Naive thymus-derived CD4-positive, alpha-beta T cell (primary cell): Measurements from ENCODE around the gene SLC29A2. TPM values are rescaled to one million over a fixed set of nuclear protein-coding genes. Genes with fewer than 3 reads are reported as not detected.
A peak's percentile ranks its signal among the peaks of the same experiment; 100 is the strongest.

Experiments
- ATAC-seq: fragments of 150-1000 bp; cut with Tn5 transposase; 2 replicates; pipeline ENCODE4 v1.10.0; 2021; ENCODE audit warnings: mild to moderate bottlenecking, moderate library complexity
- CTCF ChIA-PET: fragments of 350-600 bp; sonication (Branson Sonifier 250); formaldehyde crosslinking; loops from one replicate; lab custom pipeline; 2021; ENCODE audit warnings: antibody characterized with exemption; lab: Charles Lee
- POLR2A ChIA-PET: fragments of 350-600 bp; sonication (Branson Sonifier 250); formaldehyde crosslinking; loops from one replicate; lab custom pipeline; 2021; ENCODE audit warnings: antibody characterized with exemption, inconsistent platforms; lab: Charles Lee
- DNase-seq, 9 donors: peaks; one replicate each; pipeline versions ENCODE4 v3.0.0 to v3.0.0-alpha.2; 2020 to 2022; ENCODE audit warnings: mixed read lengths in 1 of 9
- H3K27ac ChIP-seq: one replicate; pipeline ENCODE4 v1.7.0; 2013; ENCODE audit warnings: mild to moderate bottlenecking, low read depth, low read length, moderate library complexity
- H3K27me3 ChIP-seq, 2 donors: one replicate each; pipeline ENCODE4 v1.7.0; 2013; ENCODE audit warnings: low read length in 2 of 2, mild to moderate bottlenecking in 2 of 2, moderate library complexity in 2 of 2; ENCODE audit not compliant: control insufficient read depth in 2 of 2, insufficient read depth in 2 of 2
- H3K36me3 ChIP-seq, 3 experiments: 1 replicate in 2 of 3; 2 replicates in 1 of 3; pipeline ENCODE4 v1.7.0; 2013; ENCODE audit warnings: low read length in 3 of 3, mild to moderate bottlenecking in 3 of 3, moderate library complexity in 1 of 3; ENCODE audit not compliant: insufficient read depth in 3 of 3, control insufficient read depth in 2 of 3
- H3K4me1 ChIP-seq, 2 donors: one replicate each; pipeline ENCODE4 v1.7.0; 2013; ENCODE audit warnings: low read length in 2 of 2, mild to moderate bottlenecking in 2 of 2, moderate library complexity in 1 of 2; ENCODE audit not compliant: control insufficient read depth in 2 of 2, insufficient read depth in 2 of 2
- H3K4me3 ChIP-seq: 2 replicates; pipeline ENCODE4 v1.7.0; 2013; ENCODE audit warnings: mild to moderate bottlenecking, low read length
- H3K9me3 ChIP-seq, 3 experiments: 1 replicate in 2 of 3; 2 replicates in 1 of 3; pipeline ENCODE4 v1.7.0; 2013; ENCODE audit warnings: low read length in 3 of 3; ENCODE audit not compliant: control insufficient read depth in 2 of 3
- H3K27ac Mint-ChIP-seq, 9 donors: one replicate each; pipeline ENCODE4 v1.8.0; 2020 to 2022; ENCODE audit warnings: mixed read lengths in 9 of 9, mild to moderate bottlenecking in 8 of 9, moderate library complexity in 5 of 9, inconsistent platforms in 2 of 9
- H3K27me3 Mint-ChIP-seq, 5 donors: one replicate each; pipeline ENCODE4 v1.8.0; 2021 to 2022; ENCODE audit warnings: mixed read lengths in 5 of 5, mild to moderate bottlenecking in 1 of 5
- H3K36me3 Mint-ChIP-seq, 5 donors: one replicate each; pipeline ENCODE4 v1.8.0; 2020 to 2022; ENCODE audit warnings: mixed read lengths in 5 of 5, mild to moderate bottlenecking in 3 of 5, inconsistent platforms in 1 of 5
- H3K4me1 Mint-ChIP-seq, 7 donors: one replicate each; pipeline ENCODE4 v1.8.0; 2020 to 2022; ENCODE audit warnings: mixed read lengths in 7 of 7, mild to moderate bottlenecking in 3 of 7, inconsistent platforms in 1 of 7
- H3K4me3 Mint-ChIP-seq, 10 donors: one replicate each; pipeline ENCODE4 v1.8.0; 2020 to 2022; ENCODE audit warnings: mild to moderate bottlenecking in 10 of 10, mixed read lengths in 10 of 10, moderate library complexity in 6 of 10, inconsistent platforms in 2 of 10
- H3K9me3 Mint-ChIP-seq, 11 donors: one replicate each; pipeline ENCODE4 v1.8.0; 2020 to 2022; ENCODE audit warnings: mixed read lengths in 11 of 11, mild to moderate bottlenecking in 4 of 11, inconsistent platforms in 1 of 11, moderate library complexity in 1 of 11
- intact Hi-C, 2 donors: fragments of 100-400 bp; cut with micrococcal nuclease; formaldehyde crosslinking; loops; one replicate each; pipeline ENCODE4 v1.15.1; 2023
- polyA plus RNA-seq, 2 donors: library from polyadenylated mRNA; unstranded; fragments of 300-500 nt; fragmentation: Illumina TruSeq; gene quantifications; one replicate each; pipeline ENCODE4 v1.2.3, GENCODE V29; 2021
- total RNA-seq, 6 experiments: library from RNA in 5 of 6; stranded (reverse) in 5 of 6; gene quantifications; 1 replicate in 5 of 6; 2 replicates in 1 of 6; pipeline ENCODE4 v1.2.3 and lab custom pipeline; 2021 to 2026

The SLC29A2 gene
- total and polyA plus RNA-seq, 7 experiments from 2014 or later: 2.7 to 18.9 (median 7.0) TPM

- DNase-seq (peak in 7 of 9 donors; percentile 44 to 60 (median 58)), ATAC-seq (no peak)
- Mint-ChIP-seq H3K27me3 (no peaks in the 10 kb centered on the region), H3K9me3 (peaks cover 0 to 5% (median 0%) of the 10 kb centered on the region in 11 donors), H3K36me3 (no peaks in the 10 kb centered on the region), H3K4me1 (peaks cover 30 to 69% (median 56%) of the 10 kb centered on the region in 7 donors), H3K27ac (peak overlapping the region; percentile 75 to 94 (median 91)), H3K4me3 (peak overlapping the region; percentile 25 to 70 (median 68))
- CTCF ChIA-PET: interaction anchor here (1.3 to 1.6 kb wide), 3 partner anchors 9 to 62 kb away, joined by 8 to 31 read pairs (median 14); partner anchors contain the start of gene CD248
- Histone ChIP-seq H3K4me1 (peaks cover 26 to 45% of the 10 kb centered on the region in 2 donors), H3K36me3 (no peaks in the 10 kb centered on the region), H3K4me3 (peak overlapping the region; percentile 30), H3K9me3 (no peaks in the 10 kb centered on the region), H3K27ac (peak overlapping the region; percentile 82), H3K27me3 (no peaks in the 10 kb centered on the region)
- POLR2A ChIA-PET: interaction anchor here (0.6 to 4.0 kb wide), 8 partner anchors 9 to 38 kb away, joined by 3 to 89 read pairs (median 4); partner anchors contain the start of genes BRMS1, CD248, RIN1 and YIF1A
- intact Hi-C loops: loop anchor here (5.0 kb wide), 2 partner anchors 46 to 61 kb away; partner anchors contain the start of gene SLC29A2 (in 1 of the 2)
Measured at GRCh38 chr11:66326261-66327111, 45.1 kb downstream of the SLC29A2 start.

DNA sequence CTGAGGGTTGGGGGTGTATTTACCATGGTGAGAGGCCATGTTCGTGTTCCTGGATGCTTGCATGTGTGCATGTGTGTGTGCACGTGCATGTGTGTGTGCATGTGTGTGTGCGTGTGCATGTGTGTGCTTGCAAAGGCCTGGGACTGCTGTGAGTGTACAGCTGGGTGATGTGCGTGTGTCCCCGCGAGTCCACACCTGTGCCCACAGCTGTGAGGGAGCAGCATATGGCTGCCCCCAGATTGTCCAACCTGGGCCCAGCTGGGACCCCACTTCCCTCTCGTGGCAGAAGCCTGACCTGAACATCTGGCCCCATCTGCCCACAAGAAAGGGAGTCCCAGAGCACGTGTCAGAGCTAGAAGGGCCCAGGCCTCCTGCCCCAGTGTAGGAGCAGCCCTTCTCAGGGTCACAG lies 46.3 kb downstream of the SLC29A2 start:
- H3K36me3 Mint-ChIP-seq: peaks cover 0 to under 1% (median 0%) of the 10 kb centered on the region in 5 donors
- CTCF ChIA-PET: interaction anchor here (0.8 to 2.1 kb wide), 2 partner anchors 14 to 19 kb away, joined by 4 to 16 read pairs; partner anchors contain the start of gene BRMS1
- H3K27me3 Mint-ChIP-seq: no peaks in the 10 kb centered on the region
- peaks cover 26 to 47% of the 10 kb centered on the region in 2 donors for H3K4me1 ChIP-seq
- peaks cover 32 to 72% (median 57%) of the 10 kb centered on the region in 7 donors for H3K4me1 Mint-ChIP-seq
- intact Hi-C loops: loop anchor here (5.0 kb wide), 2 partner anchors 47 to 62 kb away; partner anchors contain the start of gene SLC29A2 (in 1 of the 2)
- H3K36me3 ChIP-seq: no peaks in the 10 kb centered on the region
- peak overlapping the region; percentile 37 to 93 (median 91) for H3K27ac Mint-ChIP-seq
- no peaks in the 10 kb centered on the region for H3K27me3 ChIP-seq
- H3K9me3 ChIP-seq: no peaks in the 10 kb centered on the region
- DNase-seq (no peak), ATAC-seq (no peak)
- peak overlapping the region in 5 of 10 donors; percentile 51 to 70 (median 69) for H3K4me3 Mint-ChIP-seq
- H3K9me3 Mint-ChIP-seq: peaks cover 0 to 6% (median 0%) of the 10 kb centered on the region in 11 donors
- H3K4me3 ChIP-seq: no peak overlapping the region
- H3K27ac ChIP-seq: peak overlapping the region; percentile 74
- POLR2A ChIA-PET: interaction anchor here (4.0 kb wide), 1 partner anchor 13 kb away, joined by 89 read pairs; no protein-coding TSS in a partner anchor

GRCh38 chr11:66324664-66325063 lies 46.9 kb downstream of the SLC29A2 start:
- Mint-ChIP-seq H3K4me3 (peak overlapping the region in 1 of 10 donors; percentile 28), H3K27me3 (no peaks in the 10 kb centered on the region), H3K36me3 (peaks cover 0 to 5% (median 0%) of the 10 kb centered on the region in 5 donors), H3K9me3 (peaks cover 0 to 7% (median 0%) of the 10 kb centered on the region in 11 donors), H3K4me1 (peaks cover 33 to 78% (median 63%) of the 10 kb centered on the region in 7 donors), H3K27ac (peak overlapping the region in 8 of 9 donors; percentile 9 to 73 (median 48))
- ChIA-PET CTCF (interaction anchor here (2.1 kb wide), 1 partner anchor 13 kb away, joined by 16 read pairs; no protein-coding TSS in a partner anchor), POLR2A (interaction anchor here (0.7 to 4.0 kb wide), 2 partner anchors 12 to 21 kb away, joined by 3 to 89 read pairs; no protein-coding TSS in a partner anchor)
- no peak for DNase-seq
- no peak for ATAC-seq
- Histone ChIP-seq H3K9me3 (no peaks in the 10 kb centered on the region), H3K4me3 (no peak overlapping the region), H3K4me1 (peaks cover 26 to 47% of the 10 kb centered on the region in 2 donors), H3K27me3 (no peaks in the 10 kb centered on the region), H3K27ac (no peak overlapping the region), H3K36me3 (no peaks in the 10 kb centered on the region)
- intact Hi-C loops: loop anchor here (5.0 kb wide), 2 partner anchors 48 to 63 kb away; partner anchors contain the start of gene SLC29A2 (in 1 of the 2)

DNA sequence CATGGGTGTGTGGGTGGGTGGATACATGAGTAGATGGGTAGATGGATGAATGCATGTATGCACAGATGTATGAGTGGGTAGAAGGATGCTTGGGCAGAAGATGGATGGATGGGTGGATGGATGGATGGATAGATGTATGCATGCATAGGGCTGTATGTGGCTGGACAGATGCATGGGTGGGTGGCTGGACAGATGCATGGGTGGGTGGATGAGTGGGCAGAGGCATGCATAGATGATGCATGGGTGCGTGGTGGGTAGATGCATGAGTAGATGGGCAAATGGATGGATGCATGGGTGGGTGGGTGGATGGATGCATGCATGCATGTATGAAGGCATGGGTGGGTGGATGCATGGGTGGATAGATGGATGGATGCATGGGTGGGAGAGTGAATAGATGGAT lies 47.9 kb downstream of the SLC29A2 start:
- H3K4me1 ChIP-seq: peaks cover 26 to 53% of the 10 kb centered on the region in 2 donors

DNA sequence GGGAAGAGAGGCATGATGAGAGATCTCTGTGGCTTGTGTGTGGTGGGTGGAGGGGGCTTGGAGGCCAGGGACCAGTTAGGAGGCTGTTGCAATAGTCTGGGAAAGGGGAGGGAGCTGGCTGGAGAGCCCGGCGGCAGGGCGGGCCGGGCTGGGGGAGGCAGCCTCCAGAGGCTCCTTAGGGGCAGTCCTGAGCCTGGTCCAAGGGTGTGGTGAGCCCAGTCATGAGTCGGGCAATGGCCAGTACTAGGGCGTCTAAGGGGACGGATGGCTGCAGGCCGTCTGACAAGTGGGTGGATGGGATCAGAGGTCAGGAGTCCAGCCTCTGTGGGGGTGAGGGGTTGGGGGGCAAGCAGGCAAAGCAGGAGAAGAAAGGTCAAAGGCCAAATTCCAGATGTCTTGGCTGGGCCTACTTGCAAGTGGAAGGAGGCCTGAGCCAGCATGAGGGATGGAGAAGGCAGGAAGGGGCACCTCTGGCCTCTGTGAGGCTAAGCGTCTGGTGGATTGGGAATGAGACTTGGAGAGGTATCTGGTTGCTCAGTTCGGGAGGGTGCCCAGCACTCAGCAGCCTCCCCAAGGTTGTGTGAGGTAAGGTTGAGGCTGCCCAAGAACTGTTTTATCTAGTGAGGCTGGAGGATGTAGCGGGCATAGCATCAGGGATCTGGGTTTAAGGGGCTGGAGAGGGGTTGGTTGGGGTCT lies 48.7 kb downstream of the SLC29A2 start:
- intact Hi-C loops: no loop called here

More for the DNA sequence above, 47.9 kb downstream of the SLC29A2 start:
- Histone ChIP-seq H3K9me3 (no peaks in the 10 kb centered on the region), H3K4me3 (no peak overlapping the region), H3K27ac (no peak overlapping the region), H3K27me3 (no peaks in the 10 kb centered on the region), H3K36me3 (no peaks in the 10 kb centered on the region)
- intact Hi-C loops: no loop called here
- peaks cover 39 to 86% (median 72%) of the 10 kb centered on the region in 7 donors for H3K4me1 Mint-ChIP-seq
- DNase-seq (no peak), ATAC-seq (no peak)
- peak overlapping the region in 7 of 9 donors; percentile 6 to 86 (median 72) for H3K27ac Mint-ChIP-seq
- peak overlapping the region in 2 of 10 donors; percentile 19 to 30 for H3K4me3 Mint-ChIP-seq
- H3K9me3 Mint-ChIP-seq: peaks cover 0 to 9% (median 0%) of the 10 kb centered on the region in 11 donors
- ChIA-PET POLR2A (interaction anchor here (0.7 to 4.0 kb wide), 2 partner anchors 11 to 22 kb away, joined by 3 to 89 read pairs; no protein-coding TSS in a partner anchor), CTCF (interaction anchor here (2.1 kb wide), 1 partner anchor 12 kb away, joined by 16 read pairs; no protein-coding TSS in a partner anchor)
- H3K27me3 Mint-ChIP-seq: peaks cover 0 to 7% (median 0%) of the 10 kb centered on the region in 5 donors
- H3K36me3 Mint-ChIP-seq: peaks cover 0 to 10% (median 0%) of the 10 kb centered on the region in 5 donors

More for the DNA sequence above, 48.7 kb downstream of the SLC29A2 start:
- Mint-ChIP-seq H3K4me3 (no peak overlapping the region), H3K9me3 (peaks cover 0 to 9% (median 0%) of the 10 kb centered on the region in 11 donors), H3K36me3 (peaks cover 0 to 12% (median 0%) of the 10 kb centered on the region in 5 donors), H3K27ac (peak overlapping the region in 8 of 9 donors; percentile 43 to 90 (median 84)), H3K27me3 (peaks cover 0 to 9% (median 0%) of the 10 kb centered on the region in 5 donors), H3K4me1 (peaks cover 39 to 86% (median 72%) of the 10 kb centered on the region in 7 donors)
- Histone ChIP-seq H3K4me3 (no peak overlapping the region), H3K9me3 (no peaks in the 10 kb centered on the region), H3K36me3 (no peaks in the 10 kb centered on the region), H3K27ac (no peak overlapping the region), H3K4me1 (peaks cover 26 to 53% of the 10 kb centered on the region in 2 donors), H3K27me3 (no peaks in the 10 kb centered on the region)
- ChIA-PET CTCF (interaction anchor here (1.9 kb wide), 1 partner anchor 10 kb away, joined by 13 read pairs; no protein-coding TSS in a partner anchor), POLR2A (interaction anchor here (1.5 kb wide), 1 partner anchor 11 kb away, joined by 23 read pairs; no protein-coding TSS in a partner anchor)
- DNase-seq (no peak), ATAC-seq (no peak)
